ENCODE measurements around the gene GLE1. TPM values are rescaled to one million over a fixed set of nuclear protein-coding genes. Genes with fewer than 3 reads are reported as not detected.

GLE1 gene
- polyA plus RNA-seq, 1 experiment: 22.0 TPM

DNA sequence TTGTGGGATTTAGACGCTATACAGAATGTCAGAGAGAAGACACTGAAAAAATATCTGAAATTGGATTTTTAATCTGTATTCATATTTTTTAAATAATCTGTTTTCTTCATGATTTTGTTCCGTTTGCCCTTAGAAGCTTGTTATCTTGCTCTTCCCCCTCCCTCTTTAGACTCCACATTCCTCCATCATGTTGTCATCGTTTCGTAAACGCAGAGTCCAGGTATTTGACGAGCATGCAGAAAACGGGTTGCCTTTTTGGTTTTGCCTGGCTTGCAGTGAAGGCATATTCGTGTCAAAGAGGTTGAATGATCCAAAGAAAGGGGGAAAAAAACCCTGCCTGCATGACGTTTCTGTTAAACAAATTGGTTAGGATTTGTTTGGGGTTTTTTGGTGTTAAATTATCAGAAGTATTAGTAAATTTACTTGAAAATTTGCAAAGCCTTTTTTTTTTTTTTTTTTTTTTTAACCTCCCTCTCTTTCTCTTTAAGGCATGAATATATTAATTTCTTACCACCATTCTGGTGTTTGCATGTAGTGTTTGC lies 50.7 kb downstream of the GLE1 start:
- TF ChIP-seq, protein P1, sequence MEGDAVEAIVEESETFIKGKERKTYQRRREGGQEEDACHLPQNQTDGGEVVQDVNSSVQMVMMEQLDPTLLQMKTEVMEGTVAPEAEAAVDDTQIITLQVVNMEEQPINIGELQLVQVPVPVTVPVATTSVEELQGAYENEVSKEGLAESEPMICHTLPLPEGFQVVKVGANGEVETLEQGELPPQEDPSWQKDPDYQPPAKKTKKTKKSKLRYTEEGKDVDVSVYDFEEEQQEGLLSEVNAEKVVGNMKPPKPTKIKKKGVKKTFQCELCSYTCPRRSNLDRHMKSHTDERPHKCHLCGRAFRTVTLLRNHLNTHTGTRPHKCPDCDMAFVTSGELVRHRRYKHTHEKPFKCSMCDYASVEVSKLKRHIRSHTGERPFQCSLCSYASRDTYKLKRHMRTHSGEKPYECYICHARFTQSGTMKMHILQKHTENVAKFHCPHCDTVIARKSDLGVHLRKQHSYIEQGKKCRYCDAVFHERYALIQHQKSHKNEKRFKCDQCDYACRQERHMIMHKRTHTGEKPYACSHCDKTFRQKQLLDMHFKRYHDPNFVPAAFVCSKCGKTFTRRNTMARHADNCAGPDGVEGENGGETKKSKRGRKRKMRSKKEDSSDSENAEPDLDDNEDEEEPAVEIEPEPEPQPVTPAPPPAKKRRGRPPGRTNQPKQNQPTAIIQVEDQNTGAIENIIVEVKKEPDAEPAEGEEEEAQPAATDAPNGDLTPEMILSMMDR (IDR thresholded peaks at IDR 0.05; ENCODE audit: insufficient read depth, low read depth, low read length): no peak
- ChIA-PET POLR2A (no interaction called here), CTCF (interaction anchor here (0.9 to 1.7 kb wide), 2 partner anchors 80 to 117 kb away, joined by 3 to 7 read pairs; no protein-coding TSS in a partner anchor)
- DNase-seq (ENCODE audit: low read depth): no peak
- Histone ChIP-seq H3K27me3 (ENCODE audit: control insufficient read depth, insufficient read depth, low read length) (no peaks in the 10 kb centered on the region), H3K36me3 (ENCODE audit: control insufficient read depth, insufficient read depth, low read length) (no peaks in the 10 kb centered on the region), H3K4me3 (ENCODE audit: low read depth, low read length) (peak overlapping the region; percentile 8; the same call in 1 of the 2 replicates)

DNA sequence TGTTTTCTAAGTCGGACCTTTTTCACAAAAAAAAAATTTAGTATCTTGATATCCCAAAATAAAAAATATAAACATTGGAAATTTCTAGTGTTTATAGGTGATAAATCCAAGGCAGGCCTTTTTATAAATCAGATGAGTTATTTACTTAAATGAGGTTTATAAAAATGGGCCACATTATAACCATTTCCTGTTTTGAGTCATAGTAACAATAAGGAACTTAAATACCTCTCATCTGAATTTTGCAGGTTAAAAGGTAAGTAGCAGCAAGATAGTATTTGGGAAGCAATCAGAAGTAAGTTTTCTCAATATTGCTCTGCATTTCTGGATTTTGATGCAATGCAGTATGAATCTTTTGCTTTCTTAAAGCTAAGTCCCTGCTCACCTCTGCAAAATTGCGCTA lies 51.8 kb downstream of the GLE1 start:
- POLR2A ChIA-PET: no interaction called here
- CTCF ChIA-PET: interaction anchor here (0.6 kb wide), 1 partner anchor 194 kb away, joined by 3 read pairs; no protein-coding TSS in a partner anchor
- no peak for DNase-seq (ENCODE audit: low read depth)
- Histone ChIP-seq H3K4me3 (ENCODE audit: low read depth, low read length) (no peak overlapping the region), H3K36me3 (ENCODE audit: control insufficient read depth, insufficient read depth, low read length) (no peaks in the 10 kb centered on the region), H3K27me3 (ENCODE audit: control insufficient read depth, insufficient read depth, low read length) (no peaks in the 10 kb centered on the region)
- TF ChIP-seq, protein P1 (IDR thresholded peaks at IDR 0.05; ENCODE audit: insufficient read depth, low read depth, low read length): no peak

DNA sequence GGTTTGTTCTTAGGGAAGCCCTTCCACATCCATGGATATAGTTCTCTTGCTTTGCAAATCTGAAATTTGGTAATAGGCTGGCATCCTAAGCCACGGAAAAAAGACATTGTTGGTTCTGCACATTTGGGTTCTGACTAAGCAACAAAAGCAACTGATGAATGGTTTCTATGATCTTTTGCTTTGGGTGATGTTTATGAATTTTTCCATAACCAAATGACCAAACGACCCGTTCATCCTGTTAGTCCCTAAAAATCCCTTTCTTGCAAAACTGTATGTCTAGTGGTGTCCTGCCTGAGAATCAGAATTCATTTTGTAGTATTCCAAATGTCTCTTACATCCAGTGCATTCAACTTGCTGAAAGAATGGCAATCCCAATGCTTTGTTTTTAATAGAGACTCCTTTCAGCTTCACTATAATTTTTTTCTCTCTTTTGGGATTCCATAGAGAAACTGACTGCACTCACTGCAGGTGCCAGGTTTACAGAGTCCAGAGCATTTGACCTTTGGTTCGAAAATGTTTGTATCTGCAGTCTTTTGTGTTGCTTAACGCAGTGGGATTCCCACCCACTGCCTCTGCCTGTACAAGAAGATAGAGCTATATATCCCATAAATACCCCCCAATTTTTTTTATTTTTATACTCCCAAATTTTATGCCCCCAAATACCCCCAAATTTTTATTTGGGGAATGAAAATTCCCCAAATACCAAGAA lies 52.6 kb downstream of the GLE1 start:
- Histone ChIP-seq H3K36me3 (ENCODE audit: control insufficient read depth, insufficient read depth, low read length) (no peaks in the 10 kb centered on the region), H3K27me3 (ENCODE audit: control insufficient read depth, insufficient read depth, low read length) (no peaks in the 10 kb centered on the region), H3K4me3 (ENCODE audit: low read depth, low read length) (no peak overlapping the region)
- POLR2A ChIA-PET: no interaction called here
- CTCF ChIA-PET: no interaction called here
- TF ChIP-seq, protein P1 (IDR thresholded peaks at IDR 0.05; ENCODE audit: insufficient read depth, low read depth, low read length): no peak
- DNase-seq (ENCODE audit: low read depth): no peak

DNA sequence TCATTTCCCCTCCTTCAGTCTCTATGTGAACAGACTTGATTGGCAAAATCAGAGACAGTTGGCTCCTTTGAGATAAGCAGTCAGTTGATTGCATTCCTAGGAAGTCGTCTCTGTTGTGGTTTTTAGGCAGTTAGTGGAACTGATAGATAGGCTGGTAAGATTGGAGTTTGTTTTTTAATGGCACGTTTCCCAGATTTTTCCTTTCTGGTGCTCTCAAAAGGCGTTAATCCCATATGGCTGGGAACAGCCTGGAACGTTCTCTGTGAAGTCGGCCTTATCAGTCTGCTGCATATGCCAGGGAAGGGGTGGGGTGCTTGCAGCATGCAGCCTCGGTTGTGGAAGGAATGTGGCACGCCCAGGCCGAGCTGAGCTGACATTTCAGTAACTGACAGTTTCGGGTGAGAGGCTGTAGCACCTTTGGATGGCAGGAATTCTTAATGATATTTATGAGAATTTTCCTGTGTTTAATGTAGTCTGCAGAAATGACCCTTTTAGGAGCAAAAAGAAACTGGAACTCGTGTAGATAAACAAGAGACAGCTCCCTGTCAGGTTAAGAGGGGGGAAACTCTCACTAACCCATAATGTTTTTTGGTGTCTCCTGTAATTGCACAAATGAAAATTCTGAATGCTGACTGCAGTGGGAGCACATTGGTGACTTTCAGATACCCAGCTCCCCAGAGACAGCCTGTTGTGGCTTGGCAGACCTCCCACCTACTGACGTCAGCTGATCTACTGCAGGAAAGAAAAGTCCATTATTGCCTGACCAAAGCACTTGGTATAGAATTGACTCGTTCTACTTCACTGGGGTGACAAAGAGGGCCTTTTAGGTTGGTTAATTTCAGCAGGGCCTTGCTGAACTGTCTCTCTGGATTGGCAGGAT lies 54.2 kb downstream of the GLE1 start:
- TF ChIP-seq, protein P1 (IDR thresholded peaks at IDR 0.05; ENCODE audit: insufficient read depth, low read depth, low read length): no peak
- H3K4me3 ChIP-seq (ENCODE audit: low read depth, low read length): peak overlapping the region; percentile 12; the same call in 1 of the 2 replicates
- POLR2A ChIA-PET: no interaction called here
- DNase-seq (ENCODE audit: low read depth): peak; percentile 54
- CTCF ChIA-PET: interaction anchor here (0.6 to 1.4 kb wide), 3 partner anchors 10 to 74 kb away, joined by 3 read pairs; no protein-coding TSS in a partner anchor
- H3K36me3 ChIP-seq (ENCODE audit: control insufficient read depth, insufficient read depth, low read length): peaks cover 5% of the 10 kb centered on the region; the same call in 1 of the 2 replicates
- no peaks in the 10 kb centered on the region for H3K27me3 ChIP-seq (ENCODE audit: control insufficient read depth, insufficient read depth, low read length)

DNA sequence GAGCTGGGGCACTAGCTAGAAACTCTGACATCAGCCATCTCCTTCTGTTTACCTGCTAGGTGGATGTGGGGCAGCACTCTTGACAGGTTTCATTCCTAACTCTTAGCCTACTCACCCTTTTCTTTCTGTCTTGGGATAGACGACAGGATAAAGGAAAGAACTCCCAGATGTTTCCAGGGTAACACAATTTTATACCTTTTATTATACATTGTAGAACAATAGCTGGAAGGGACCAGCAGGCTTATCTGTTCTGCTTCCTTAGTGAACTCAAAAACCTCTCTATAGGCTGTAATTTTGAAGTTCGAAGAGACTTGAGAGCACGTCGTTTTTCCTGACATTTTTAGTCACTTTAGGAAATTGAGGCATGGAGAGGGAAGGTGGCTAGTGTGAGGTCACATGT lies 61.1 kb downstream of the GLE1 start:
- ChIA-PET POLR2A (no interaction called here), CTCF (interaction anchor here (0.7 kb wide), 1 partner anchor 152 kb away, joined by 3 read pairs; no protein-coding TSS in a partner anchor)
- Histone ChIP-seq H3K36me3 (ENCODE audit: control insufficient read depth, insufficient read depth, low read length) (peaks cover 17% of the 10 kb centered on the region), H3K27me3 (ENCODE audit: control insufficient read depth, insufficient read depth, low read length) (no peaks in the 10 kb centered on the region), H3K4me3 (ENCODE audit: low read depth, low read length) (no peak overlapping the region)
- DNase-seq (ENCODE audit: low read depth): no peak
- TF ChIP-seq, protein P1 (IDR thresholded peaks at IDR 0.05; ENCODE audit: insufficient read depth, low read depth, low read length): no peak
